BE2C (cell line): ENCODE results near the gene SPIRE1.
"Not testable (repeated sequence)": the region's sequence is repeated elsewhere in the genome, so short reads cannot be mapped to it uniquely, and the experiment has no call there.

Source experiments
- DNase-seq: peaks from one replicate; pipeline ENCODE4 v3.0.0-alpha.2; 2020
- H3K27me3 ChIP-seq: fragments of 250-450 bp; sonication (Bioruptor Pico); 2 replicates; pipeline ENCODE4 v1.5.1; 2020; ENCODE audit warnings: mild to moderate bottlenecking
- H3K36me3 ChIP-seq: fragments of 250-450 bp; sonication (Bioruptor Pico); 2 replicates; pipeline ENCODE4 v1.5.1; 2020; ENCODE audit warnings: mild to moderate bottlenecking
- H3K4me1 ChIP-seq: fragments of 250-450 bp; sonication (Bioruptor Pico); 2 replicates; pipeline ENCODE4 v1.5.1; 2020
- H3K4me3 ChIP-seq: 2 replicates; pipeline ENCODE4 v1.5.1; 2011; ENCODE audit warnings: low read depth, low read length
- H3K9me3 ChIP-seq: fragments of 250-450 bp; sonication (Bioruptor Pico); 2 replicates; pipeline ENCODE4 v1.5.1; 2020
- TF ChIP-seq, protein P1 (sequence below): IDR thresholded peaks from 2 replicates; pipeline ENCODE4 v1.5.1; 2012; ENCODE audit warnings: mild to moderate bottlenecking, low read depth, low read length

Gene SPIRE1

DNA sequence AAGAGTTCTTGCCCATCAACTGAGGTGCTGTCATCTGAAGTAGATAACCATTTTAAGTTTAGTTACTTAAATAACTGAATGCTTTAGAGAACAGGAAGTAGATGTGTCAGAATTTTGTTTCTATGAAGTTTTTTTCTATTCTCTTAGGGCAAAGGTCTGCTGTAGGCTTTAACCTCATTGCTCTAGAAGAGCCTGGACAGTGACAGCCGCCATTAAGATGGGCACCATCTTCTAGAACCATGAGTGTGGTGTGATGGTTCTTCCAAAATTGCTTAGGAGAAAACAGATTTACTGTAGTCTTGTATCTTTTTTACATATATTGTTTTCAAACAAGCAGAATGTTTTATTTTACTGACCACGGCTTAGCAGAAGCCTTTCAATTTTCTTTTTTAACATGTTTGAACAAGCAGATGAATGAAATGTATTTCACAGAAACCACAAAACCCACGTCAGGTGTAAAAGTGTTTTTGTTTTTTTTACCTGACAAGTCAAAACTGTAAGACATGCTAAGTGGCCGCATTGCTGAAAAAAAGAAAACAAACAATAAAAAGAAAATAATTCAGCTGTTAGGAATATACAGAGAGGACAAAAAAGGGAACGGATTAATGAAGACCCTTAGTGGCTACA, 172.3 kb downstream of the SPIRE1 start:
- TF ChIP-seq, protein P1, sequence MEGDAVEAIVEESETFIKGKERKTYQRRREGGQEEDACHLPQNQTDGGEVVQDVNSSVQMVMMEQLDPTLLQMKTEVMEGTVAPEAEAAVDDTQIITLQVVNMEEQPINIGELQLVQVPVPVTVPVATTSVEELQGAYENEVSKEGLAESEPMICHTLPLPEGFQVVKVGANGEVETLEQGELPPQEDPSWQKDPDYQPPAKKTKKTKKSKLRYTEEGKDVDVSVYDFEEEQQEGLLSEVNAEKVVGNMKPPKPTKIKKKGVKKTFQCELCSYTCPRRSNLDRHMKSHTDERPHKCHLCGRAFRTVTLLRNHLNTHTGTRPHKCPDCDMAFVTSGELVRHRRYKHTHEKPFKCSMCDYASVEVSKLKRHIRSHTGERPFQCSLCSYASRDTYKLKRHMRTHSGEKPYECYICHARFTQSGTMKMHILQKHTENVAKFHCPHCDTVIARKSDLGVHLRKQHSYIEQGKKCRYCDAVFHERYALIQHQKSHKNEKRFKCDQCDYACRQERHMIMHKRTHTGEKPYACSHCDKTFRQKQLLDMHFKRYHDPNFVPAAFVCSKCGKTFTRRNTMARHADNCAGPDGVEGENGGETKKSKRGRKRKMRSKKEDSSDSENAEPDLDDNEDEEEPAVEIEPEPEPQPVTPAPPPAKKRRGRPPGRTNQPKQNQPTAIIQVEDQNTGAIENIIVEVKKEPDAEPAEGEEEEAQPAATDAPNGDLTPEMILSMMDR = no peak
- no peaks in the 10 kb centered on the region for H3K27me3 ChIP-seq
- H3K36me3 ChIP-seq = no peaks in the 10 kb centered on the region
- H3K9me3 ChIP-seq = no peaks in the 10 kb centered on the region
- H3K4me1 ChIP-seq = no peaks in the 10 kb centered on the region
- H3K4me3 ChIP-seq = no peak overlapping the region
- no peak for DNase-seq

DNA sequence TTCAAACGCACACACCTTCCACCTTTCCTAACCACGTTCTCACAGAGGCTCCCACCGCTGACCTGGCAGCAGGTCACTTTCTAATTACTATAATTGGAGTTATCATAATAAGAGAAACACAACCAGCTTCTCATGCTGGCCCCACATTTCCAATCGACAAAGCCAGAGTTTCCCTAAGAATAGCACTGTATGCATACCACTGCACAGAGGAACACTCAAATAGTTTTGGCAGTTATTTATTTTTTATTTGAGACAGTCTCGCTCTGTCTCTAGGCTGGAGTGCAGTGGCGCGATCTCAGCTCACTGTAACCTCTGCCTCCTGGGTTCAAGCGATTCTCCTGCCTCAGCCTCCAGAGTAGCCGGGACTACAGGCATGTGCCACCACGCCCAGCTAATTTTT, 176.0 kb downstream of the SPIRE1 start:
- not testable (repeated sequence) for H3K9me3 ChIP-seq, H3K4me3 ChIP-seq, H3K27me3 ChIP-seq, H3K36me3 ChIP-seq, H3K4me1 ChIP-seq, DNase-seq

DNA sequence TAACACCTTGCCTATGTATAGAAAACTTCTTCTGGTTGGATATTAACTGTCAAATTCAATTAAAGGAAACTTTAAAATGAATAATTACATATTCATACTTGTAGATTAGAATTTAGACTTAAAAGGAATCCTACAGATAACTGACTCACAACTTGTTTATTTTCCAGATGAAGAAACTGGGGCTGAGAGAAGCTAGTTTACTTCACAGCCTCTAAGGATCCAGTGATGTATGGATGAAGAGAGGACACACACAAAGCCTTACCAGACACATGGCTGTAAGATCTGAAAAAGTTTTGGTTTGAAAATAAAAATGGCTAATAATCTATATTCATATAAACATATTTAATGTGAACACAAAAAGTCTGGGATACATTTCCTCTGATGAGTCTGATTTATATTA, 177.9 kb downstream of the SPIRE1 start:
- TF ChIP-seq, protein P1 = no peak
- H3K4me3 ChIP-seq = no peak overlapping the region

DNA sequence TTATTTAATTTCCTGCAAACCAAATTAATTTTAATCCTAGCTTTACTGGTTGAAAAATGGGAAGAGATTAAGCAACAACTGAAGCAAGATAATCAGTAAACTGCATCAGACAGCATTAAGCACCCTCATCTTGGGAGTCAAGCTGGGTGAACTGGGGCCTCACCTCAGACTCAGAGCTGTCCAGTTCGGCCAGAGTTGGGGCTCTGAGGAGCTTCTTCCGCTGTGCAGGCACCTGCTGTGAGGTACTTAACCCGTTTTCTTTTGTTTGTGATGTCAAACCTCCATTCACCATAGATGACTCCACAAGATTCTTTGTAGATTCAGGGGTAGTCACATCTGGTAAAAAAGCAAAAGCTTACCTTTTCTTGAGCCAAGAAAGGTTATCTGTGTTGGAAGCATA, 178.4 kb downstream of the SPIRE1 start:
- Histone ChIP-seq H3K4me3 (no peak overlapping the region), H3K27me3 (no peaks in the 10 kb centered on the region), H3K4me1 (no peaks in the 10 kb centered on the region), H3K9me3 (no peaks in the 10 kb centered on the region), H3K36me3 (no peaks in the 10 kb centered on the region)
- no peak for DNase-seq
- TF ChIP-seq, protein P1 = no peak

More for the DNA sequence above, 177.9 kb downstream of the SPIRE1 start:
- DNase-seq = no peak
- Histone ChIP-seq H3K36me3 (no peaks in the 10 kb centered on the region), H3K9me3 (no peaks in the 10 kb centered on the region), H3K4me1 (no peaks in the 10 kb centered on the region), H3K27me3 (no peaks in the 10 kb centered on the region)

DNA sequence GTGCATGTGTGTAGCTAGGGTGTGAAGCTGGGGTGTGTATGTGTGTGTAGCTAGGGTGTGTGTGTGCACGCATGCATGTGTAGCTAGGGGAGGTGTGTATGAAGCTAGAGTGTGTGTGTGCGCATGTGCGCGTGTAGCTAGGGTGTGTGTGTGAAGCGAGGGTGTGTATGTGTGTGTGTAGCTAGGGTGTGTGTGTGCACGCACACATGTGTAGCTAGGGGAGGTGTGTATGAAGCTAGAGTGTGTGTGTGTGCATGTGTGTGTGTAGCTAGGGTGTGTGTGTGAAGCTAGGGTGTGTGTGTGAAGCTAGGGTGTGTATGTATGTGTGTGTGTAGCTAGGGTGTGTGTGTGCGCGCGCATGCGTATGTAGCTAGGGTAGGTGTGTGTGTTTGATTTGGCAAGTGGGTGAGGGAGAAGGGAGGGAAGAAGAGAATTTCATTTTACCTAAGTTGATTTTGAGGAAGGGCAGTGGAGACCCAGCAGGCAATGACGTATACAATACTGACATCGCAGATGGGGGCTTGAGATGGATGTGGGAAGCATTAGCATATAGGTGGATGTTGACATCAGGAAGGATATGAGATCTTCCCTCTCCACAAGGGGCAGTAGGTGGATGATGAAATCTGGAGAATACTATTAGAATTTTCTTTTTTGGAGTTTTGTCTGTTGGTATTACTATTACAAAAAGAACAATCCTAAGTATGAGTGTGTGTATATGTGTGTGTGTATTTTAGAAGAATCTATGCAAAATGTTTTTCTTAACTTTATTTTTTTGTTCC, 179.4 kb downstream of the SPIRE1 start:
- Histone ChIP-seq H3K36me3 (no peaks in the 10 kb centered on the region), H3K4me3 (no peak overlapping the region), H3K4me1 (no peaks in the 10 kb centered on the region), H3K27me3 (no peaks in the 10 kb centered on the region), H3K9me3 (no peaks in the 10 kb centered on the region)
- TF ChIP-seq, protein P1 = peak; percentile 16; the same call in 1 of the 2 replicates
- DNase-seq = peak; percentile 6

DNA sequence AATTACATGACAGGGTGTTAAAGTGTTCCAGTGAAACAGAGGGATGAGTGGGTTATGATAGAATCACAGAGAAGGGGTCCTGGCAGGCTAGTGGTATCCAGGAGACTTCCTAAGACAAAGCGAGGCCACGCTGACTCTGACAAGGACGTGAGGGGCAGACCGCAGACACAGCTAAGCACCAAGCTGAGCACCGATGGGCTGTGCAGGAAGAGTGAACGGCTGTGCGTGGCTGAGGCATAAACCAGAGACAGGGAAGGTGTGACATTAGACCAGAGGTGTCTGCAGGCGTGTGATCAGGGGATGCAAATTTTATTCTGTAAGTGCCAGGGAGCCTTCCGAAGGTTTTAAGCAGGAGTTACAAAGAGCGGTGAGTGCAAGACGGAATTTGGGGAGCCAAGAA, 180.3 kb downstream of the SPIRE1 start:
- no peak for DNase-seq
- no peaks in the 10 kb centered on the region for H3K4me1 ChIP-seq
- TF ChIP-seq, protein P1 = no peak

More for the DNA sequence above, 180.3 kb downstream of the SPIRE1 start:
- no peaks in the 10 kb centered on the region for H3K9me3 ChIP-seq
- no peaks in the 10 kb centered on the region for H3K27me3 ChIP-seq
- no peaks in the 10 kb centered on the region for H3K36me3 ChIP-seq
- no peak overlapping the region for H3K4me3 ChIP-seq
